DMS 273 treated with DMSO at 0.1 percent for 48 hours (cell line): ENCODE measurements around the gene EMC8.
"Not testable (repeated sequence)": the region's sequence is repeated elsewhere in the genome, so short reads cannot be mapped to it uniquely, and the experiment has no call there.

Experiments used
- DNase-seq: peaks from one replicate; lab custom pipeline; 2025; lab: John Stamatoyannopoulos, UW

Gene EMC8

DNA sequence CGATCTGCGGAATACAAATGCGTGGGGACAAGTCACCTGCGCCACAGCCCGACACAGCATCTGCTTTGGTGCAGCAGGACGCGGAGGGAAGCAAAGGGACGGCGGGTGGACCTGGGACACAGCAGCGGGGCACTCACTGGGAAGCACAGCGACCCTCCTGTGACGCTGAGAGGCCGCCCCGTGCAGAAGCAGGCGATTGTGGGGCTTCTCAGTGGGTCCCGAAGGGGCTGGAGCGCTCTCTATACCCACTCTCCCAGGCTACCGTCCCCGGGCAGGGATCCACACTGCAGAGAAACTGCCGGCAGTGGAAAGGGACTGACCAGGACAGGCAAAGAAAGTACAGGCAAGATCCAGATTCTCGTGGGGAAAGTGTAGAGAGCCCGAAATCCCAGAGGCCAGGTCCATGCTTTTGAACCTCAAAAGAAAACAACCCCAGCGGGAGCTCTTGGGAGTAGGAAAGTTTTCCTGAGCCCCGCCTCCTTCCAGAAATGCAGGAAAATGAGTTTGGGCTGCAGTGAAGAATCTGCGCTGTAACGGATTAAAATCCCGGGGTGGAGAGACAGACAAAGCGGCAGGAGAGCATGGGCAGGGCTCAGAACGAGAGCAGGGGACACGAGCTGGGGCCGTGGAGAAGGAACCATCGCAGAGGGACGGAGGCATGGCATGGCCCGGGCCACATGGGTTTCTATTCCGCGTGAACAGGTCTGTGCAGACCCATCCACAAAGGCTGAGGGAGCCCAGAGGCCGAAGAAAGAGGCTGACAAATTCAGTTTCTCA is 12.9 kb upstream of the EMC8 start:
- no peak for DNase-seq

DNA sequence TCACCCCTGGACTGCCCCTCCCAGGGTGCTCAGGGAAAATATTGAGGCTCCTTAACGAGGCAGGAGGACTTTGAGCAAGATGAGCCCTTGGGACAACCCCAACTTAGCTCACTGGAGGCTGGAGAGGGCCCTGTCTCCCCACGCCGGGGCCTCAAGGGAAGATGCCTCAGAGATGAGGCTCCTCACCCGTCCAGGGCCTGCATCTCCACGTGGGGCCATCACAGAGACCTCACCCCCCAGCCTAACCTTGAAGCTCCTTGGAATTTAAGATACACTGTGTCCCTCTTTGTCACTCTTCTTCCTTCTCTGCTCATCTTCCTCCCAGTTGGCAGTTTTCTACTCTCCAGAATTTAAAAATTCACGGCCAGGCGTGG is 11.4 kb upstream of the EMC8 start:
- no peak for DNase-seq

DNA sequence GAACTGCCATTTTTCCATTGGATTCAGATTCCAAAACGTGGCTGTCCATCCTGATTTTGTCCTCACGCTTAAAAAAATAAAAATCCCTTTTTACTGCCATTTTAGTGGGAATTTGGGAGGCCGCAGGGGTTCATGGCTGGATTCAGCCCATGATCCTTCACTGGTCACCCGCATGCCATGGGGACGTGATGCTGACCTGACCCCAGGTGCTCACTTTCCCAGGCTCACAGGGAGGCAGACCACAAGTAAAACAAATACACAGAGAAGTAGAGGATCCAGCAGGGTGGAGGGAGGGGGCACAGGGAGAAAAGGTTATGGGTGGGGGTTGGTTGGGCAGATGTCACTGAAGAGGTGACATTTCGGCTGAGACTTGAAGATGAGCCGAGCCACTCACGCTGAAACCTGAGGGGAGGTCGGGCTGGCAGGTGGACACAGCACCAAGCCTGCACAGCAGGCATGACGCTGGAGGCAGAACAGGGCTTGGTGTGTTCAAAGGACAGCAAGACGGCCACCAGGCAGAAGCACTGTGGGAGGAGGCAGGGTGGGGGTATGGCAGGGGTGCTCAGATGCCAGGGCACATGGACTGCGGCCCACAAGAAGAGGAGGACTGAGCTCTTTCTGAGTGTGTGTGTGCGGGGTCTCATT is 10.9 kb upstream of the EMC8 start:
- DNase-seq, result no peak

DNA sequence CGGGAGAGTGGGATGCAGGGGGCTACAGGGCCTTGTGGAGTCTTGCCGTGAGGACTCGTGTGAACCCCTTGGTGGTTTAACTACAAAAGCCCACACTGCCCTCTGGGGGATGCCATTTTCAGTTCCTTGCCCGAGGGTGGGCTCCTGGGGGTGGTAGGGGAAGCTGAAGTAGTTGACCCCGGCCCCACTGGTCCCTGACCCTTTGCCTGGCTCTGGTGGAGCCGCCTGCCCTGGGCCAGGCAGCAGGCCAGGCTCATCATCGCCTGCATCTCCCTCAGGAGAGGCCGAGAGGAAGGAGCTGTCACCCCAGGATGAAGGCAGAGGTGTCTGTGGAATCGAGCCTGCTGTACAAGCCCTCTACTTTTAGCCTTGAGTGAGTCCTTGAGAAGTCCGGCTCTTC is 10.3 kb upstream of the EMC8 start:
- no peak for DNase-seq

DNA sequence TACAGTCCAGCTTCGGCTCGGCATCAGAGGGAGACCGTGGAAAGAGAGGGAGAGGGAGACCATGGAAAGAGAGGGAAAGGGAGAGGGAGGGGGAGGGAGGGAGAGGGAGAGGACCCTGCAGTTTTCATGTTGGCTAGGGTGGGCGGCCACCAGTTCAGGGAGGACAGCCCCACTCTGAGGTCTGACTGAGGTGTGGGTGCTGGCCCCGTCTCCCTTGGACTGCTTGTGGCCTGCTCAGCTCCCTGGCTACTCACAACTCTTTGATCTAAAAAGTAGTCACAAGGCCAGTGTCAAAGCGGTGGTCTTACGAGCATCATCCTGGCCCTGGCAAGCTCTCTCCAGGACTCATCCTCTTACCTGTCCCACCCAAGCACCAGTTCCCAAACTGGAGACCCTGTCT is 9.6 kb upstream of the EMC8 start:
- no peak for DNase-seq

DNA sequence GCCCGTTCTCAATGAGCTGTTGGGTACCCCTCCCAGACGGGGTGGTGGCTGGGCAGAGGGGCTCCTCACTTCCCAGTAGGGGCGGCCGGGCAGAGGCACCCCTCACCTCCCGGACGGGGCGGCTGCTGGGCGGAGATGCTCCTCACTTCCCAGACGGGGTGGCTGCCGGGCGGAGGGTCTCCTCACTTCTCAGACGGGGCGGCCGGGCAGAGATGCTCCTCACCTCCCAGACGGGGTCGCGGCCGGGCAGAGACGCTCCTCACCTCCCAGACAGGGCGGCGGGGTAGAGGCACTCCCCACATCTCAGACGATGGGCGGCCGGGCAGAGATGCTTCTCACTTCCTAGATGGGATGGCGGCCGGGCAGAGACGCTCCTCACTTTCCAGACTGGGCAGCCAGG is 8.8 kb upstream of the EMC8 start:
- DNase-seq, result not testable (repeated sequence)

DNA sequence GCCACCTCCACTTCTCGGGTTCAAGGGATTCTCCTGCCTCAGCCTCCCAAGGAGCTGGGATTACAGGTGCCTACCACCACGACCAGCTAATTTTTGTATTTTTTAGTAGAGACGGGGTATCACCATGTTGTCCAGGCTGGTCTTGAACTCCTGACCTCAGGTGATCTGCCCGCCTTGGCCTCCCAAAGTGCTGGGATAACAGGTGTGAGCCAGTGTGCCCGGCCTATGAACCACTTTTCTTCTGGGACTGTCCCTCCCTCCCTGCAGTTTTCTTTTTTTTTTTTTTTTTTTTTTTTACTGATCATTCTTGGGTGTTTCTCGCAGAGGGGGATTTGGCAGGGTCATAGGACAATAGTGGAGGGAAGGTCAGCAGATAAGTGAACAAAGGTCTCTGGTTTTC is 8.0 kb upstream of the EMC8 start:
- not testable (repeated sequence) for DNase-seq

DNA sequence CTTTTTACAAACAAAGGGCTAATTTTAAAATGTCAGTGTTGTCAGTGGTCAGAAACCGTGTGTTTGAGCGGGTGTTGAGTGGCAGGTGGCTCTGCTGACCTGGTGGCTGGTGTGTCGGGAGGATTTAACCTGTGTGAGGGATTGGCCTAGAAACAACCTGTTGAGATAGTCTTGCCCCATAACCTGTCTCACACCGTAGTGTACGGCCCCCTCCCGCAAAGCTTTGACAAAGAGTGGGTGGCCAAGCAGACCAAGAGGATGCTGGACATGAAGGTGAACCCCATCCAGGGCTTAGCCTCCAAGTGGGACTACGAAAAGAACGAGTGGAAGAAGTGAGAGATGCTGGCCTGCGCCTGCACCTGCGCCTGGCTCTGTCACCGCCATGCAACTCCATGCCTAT is 7.2 kb upstream of the EMC8 start:
- DNase-seq, result no peak

DNA sequence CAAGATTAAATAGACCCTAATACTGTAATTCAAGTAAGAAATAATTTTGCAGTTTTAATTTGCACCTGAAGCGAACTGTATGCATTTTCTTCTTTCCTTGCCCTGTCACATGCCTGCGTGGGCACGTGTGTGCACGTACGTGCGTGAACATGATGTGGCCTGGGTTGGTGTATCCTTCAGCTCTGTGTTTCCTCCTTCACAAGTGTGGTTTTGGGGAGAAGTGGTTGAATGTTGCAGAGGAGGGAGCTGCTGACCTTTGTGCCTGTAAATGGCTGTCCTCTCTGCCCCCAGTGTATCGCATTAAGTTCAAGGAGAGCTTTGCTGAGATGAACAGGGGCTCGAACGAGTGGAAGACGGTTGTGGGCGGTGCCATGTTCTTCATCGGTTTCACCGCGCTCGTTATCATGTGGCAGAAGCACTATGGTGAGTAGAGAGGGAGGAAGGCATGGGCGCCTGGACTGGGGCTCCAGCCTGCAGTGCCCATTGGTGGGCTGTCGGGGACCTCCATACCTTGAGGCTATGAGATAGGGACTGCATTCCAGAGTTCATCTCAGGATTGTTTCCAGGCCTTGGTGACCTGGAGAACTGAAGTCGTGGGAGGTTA is 6.2 kb upstream of the EMC8 start:
- DNase-seq, result no peak

DNA sequence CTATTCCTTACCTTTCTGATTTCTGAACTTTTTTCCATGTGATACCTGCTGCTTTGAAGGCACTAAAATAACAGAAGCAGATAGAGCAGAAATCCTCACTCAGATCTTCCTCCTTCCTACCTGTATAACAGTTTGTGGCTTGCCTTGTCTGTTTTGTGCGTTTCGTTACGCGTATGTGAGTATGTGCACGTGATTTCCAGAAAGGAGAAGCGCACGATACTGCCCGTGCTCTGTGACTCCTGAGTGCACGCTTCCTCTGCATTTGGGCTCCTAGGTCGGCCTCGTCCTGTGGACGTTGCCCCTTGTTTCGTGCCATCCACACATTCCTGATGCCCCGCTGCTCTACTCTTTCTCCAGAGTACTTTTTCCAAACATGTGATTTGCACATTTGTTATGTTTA is 4.2 kb upstream of the EMC8 start:
- no peak for DNase-seq

DNA sequence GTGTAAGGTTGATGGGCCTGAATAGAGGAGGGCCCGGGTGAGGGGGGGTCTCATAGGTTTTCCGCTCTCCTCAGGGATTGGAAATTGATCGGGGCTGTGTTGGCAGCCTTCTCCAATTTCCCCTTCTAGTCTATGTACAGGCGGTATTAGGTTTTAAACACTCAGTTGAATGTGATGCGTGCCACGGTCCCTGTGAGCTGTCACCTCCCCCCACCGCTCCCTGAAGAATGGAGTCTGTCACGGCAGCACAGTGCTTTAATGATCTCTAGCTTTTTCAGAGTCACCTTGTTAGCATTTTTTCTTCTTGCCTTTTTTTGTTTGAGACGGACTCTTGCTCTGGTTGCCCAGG is 951 bp upstream of the EMC8 start:
- DNase-seq, result no peak

DNA sequence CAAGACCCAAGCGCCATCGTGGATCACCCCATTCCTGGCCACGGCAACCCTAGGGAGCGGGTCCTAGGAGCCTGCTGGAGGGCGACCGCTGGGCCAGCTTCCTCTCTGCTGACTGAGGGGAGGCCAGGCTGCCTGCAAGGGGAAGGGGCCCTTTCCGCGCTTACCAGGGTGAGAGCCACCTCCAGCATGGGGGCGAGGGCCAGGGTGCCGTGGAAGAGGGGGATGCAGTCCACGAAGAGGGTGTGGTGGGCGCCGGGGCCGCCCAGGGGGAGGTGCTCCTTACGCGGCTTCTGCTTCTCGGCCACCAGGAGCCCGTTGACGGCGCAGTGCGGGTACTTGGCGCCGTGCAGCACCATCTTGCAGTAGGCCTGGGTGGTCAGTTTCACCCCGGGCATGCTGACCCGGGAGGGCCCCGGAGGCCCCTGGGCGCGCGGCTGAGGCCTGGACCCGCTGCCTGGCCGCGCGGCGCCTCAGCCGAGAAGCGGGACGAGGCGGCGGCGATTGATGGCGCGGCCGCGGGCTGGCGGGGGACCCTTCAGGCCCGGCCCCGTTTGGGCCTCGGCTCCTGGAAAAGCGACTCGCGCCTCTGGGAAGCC is 345 bp downstream of the EMC8 start:
- DNase-seq, result no peak

DNA sequence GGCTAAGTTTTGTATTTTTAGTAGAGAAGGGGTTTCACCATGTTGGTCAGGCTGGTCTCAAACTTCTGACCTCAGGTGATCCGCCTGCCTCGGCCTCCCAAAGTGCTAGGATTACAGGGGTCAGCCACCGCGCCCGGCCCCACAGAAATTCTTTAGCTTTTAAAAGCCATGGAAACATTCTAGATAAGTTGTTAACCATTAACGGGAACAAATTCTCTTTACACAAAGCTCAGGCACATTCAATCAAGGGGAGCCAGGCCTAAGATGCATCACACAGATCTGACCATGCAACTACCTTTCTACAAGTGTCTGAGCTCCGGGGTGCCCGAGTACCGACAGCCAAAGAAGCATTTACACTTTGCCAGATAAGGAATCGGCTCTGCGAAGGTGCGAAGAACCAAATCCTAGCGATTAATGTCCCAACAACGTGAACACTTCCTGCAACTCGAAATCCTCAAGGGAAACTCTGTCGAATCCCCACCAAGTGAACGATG is 1.0 kb downstream of the EMC8 start:
- no peak for DNase-seq

DNA sequence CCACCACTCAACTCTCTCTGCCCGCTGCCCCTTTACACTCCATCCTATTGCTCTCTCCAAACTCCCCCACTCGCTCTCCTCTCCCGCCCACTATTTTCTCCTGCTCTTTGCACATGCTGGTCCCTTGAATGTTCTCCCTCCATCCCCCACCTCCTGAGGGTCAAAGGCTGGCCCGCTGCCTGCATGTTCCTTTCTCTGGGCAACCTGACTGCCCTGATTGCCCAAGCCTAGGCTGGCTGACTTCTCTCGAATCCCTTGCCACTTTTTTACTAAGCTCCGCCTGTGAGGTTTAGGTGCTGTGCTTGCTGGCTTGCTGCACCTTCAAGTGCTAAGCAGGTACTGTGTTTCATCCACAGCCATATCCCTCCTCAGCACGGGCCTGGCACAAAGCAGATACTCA is 2.7 kb downstream of the EMC8 start:
- DNase-seq, result no peak

DNA sequence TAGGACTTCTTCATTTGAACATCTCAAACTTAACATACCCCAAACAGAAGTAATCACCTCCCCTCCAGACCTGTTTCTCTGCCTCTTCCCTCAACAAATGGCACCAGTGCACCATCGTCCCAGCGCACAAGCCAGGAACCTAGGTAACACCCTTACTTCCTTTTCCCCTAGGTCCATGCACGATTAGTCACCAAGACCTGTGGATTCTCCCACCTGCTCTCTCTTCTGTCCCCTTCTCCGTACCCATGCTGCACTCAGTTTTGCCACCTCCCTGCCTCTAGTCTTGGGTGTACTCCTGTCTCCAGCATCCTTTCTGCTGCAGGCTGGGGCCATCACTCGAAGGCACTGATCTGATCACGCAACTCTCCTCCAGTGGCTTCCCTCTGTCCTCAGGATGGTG is 3.2 kb downstream of the EMC8 start:
- DNase-seq, result no peak

DNA sequence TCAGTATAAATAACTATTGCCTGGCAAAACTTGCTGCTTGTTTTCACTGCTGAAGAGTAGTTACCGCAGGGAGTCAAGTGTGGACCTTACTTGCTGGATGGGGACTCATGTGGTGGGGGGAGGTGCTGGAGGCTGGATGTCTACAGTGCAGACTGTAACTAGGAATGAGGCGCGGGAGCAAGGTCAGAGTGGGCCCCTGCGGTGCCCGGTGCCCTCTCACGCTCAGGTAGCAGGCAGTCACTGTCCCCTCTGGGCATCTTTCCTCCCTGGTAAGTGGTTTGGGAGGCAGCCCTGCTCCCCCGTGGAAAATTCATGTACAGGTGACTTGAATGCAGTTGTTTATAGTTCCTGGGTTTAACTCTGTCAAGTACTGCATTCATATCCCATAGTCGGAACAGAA is 4.6 kb downstream of the EMC8 start:
- no peak for DNase-seq

DNA sequence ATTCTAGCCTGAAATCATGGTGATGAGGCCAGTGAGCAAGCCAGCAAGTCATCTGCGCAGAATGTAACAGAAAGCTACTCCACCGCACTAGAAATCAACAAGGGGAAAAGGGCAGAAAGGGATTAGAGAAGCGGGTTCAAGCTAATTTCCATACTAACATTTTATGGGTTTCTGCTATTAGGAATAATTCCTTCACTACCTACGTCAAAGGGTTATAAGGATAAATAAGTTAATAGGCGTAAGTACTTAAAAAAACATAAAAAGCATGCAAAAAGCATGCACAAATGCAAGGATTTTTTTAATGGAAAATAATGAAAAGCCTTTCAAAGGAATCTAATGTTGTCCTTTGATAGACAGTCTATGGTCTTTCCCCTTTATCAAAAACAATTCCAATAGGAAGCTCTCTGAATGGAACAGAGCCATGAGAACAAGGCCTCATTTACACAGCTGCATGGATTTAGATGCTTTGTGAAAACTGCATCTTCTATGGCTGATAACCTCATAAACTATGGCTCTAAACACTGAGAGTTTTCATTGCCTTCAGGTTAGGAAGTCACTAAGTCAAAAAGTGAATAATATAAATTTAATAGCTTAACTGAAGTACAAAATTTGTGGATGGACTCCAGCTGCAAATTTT is 5.6 kb downstream of the EMC8 start:
- no peak for DNase-seq

DNA sequence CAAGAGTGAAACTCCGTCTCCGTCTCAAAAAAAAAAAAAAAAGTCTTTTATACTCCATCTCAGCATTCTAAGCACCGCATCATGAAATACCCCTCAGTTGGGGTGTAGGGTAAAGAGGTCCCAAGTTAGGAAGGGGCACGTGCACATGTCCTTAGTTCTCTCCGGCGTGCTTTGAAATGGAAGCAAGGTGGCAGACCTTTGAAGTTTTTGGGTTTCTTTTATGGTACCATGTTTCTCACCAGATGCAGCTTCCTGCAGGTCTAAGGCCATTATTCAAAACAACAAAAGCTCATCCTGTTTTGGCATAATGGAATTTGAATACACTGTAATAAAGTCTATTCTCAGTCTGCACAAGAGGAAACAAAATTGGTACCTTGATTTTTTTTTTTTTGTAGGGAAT is 9.6 kb downstream of the EMC8 start:
- DNase-seq, result no peak

DNA sequence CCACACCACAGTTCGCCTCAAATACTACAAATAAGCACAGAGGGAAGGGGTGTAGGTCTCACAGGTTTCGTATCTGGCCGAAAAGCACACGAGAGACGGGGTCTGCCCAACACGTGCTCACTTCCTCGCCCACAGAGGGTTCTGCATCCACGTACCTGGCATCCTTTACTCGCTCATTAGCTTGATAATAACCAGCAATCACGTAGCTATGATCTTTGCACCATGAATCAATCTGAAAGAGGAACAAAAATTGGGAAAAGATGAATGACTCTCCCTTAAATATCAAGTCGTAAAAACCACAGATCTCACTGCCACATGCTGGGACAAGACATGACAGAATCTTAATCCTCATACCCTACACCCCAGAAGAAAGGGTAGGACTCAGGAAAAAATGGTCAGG is 10.5 kb downstream of the EMC8 start:
- DNase-seq, result no peak

DNA sequence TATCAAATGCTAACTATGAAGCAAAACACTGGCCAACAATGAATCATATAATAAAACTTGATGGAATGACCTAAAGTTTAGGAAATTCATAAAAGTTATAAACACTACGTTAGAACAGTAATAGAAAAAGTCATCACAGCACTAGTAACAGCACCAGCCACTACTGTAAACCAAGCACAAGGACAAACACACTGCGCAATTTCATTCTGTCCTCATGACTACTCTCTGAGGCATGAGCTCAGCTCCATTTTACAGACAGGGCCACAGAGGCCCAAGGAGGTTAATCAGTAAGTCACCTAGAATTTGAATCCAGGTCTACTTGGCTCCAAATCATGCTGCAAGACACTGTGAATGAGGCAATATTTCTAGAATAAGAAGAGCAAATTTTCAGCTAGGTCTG is 13.4 kb downstream of the EMC8 start:
- no peak for DNase-seq

DNA sequence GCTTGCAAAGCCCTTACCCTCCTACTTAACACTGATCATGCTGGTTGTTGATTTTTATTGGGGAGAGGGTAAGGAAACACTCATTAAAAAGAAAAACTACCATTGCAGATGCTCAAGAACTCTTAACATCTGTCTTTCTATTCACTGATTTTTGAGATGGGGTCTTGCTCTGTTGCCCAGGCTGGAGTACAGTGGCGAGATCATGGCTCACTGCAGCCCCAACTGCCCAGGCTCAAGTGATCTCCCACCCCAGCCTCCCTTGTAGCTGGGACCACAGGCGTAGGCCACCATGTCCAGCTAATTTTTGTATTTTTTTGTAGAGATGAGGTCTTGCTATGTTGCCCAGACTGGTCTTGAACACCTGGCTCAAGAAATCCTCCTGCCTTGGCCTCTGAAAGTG is 14.5 kb downstream of the EMC8 start:
- no peak for DNase-seq

DNA sequence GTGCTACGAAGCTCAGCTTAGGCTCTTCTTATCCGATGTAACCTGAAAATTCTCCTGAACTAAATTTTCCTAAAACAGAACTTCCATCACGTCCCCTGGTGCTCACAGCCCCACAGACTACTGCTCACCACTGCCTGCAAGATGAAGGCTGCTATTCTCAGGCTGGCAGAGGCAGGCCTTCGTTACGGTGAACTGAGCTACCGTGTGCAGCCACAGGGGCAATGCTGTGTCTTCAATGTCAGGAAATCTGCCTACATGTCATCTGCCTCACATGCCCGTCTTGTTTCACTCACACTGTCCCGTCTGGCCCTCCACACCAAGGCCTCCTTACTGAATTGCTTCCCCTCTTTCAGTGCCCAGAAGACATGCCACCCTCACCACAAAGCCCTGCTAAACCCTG is 15.9 kb downstream of the EMC8 start:
- no peak for DNase-seq

DNA sequence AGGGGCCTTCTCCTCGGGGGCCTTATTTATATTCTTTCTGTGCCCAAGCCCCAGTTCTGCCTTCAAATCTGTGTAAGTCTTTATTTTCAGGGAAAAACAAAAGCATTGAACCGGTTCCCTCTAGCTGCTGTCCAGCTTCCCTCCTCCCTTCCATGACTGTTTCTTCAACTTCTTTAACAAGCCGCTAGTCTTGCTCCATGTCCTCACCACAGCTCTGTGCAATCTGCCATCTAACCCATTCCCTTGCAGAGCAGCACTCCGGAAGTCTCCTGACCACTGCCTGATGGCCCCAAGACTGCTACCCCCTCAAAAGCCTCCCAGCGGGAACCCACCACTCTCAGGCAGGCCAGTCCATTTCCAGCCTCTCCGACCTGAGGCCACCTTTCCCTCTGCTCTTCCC is 16.9 kb downstream of the EMC8 start:
- DNase-seq, result no peak
